HL-60 (cell line): ENCODE data around the gene NMNAT3.

Experiments used
- DNase-seq, 2 experiments: peaks; one replicate each; pipeline ENCODE4 v3.0.0-alpha.2; 2010 to 2020; ENCODE audit warnings: low read depth in 1 of 2, low spot score in 1 of 2
- H3K27ac ChIP-seq: fragments of 250-450 bp; sonication (Bioruptor Pico); replicated peaks from 2 replicates; pipeline ENCODE4 v1.5.1; 2020; ENCODE audit warnings: mild to moderate bottlenecking, moderate library complexity
- H3K27me3 ChIP-seq: fragments of 250-450 bp; sonication (Bioruptor Pico); 2 replicates; pipeline ENCODE4 v1.5.1; 2021; ENCODE audit warnings: mild to moderate bottlenecking, moderate library complexity; ENCODE audit not compliant: insufficient read depth, poor library complexity, severe bottlenecking
- H3K4me3 ChIP-seq: replicated peaks from 2 replicates; pipeline ENCODE4 v1.5.1; 2011; ENCODE audit warnings: mild to moderate bottlenecking, control low read depth, low read length; ENCODE audit not compliant: insufficient read depth
- CTCF ChIP-seq: IDR thresholded peaks from one replicate; pipeline ENCODE4 v1.5.1; 2011; ENCODE audit warnings: low read length, control low read depth, inconsistent platforms; ENCODE audit not compliant: insufficient read depth
- GABPA ChIP-seq: IDR thresholded peaks from 2 replicates; pipeline ENCODE4 v1.6.1; 2012; ENCODE audit warnings: low read depth
- POLR2AphosphoS5 ChIP-seq: IDR thresholded peaks from 2 replicates; pipeline ENCODE4 v1.6.1; 2012; ENCODE audit warnings: low read depth
- SPI1 ChIP-seq: IDR thresholded peaks from 2 replicates; pipeline ENCODE4 v1.6.1; 2012; ENCODE audit warnings: low read depth, mild to moderate bottlenecking, borderline replicate concordance
- TF ChIP-seq, protein P1 (sequence below): IDR thresholded peaks from 2 replicates; pipeline ENCODE4 v1.6.1; 2012; ENCODE audit warnings: low read depth; ENCODE audit not compliant: insufficient replicate concordance

The NMNAT3 gene

DNA sequence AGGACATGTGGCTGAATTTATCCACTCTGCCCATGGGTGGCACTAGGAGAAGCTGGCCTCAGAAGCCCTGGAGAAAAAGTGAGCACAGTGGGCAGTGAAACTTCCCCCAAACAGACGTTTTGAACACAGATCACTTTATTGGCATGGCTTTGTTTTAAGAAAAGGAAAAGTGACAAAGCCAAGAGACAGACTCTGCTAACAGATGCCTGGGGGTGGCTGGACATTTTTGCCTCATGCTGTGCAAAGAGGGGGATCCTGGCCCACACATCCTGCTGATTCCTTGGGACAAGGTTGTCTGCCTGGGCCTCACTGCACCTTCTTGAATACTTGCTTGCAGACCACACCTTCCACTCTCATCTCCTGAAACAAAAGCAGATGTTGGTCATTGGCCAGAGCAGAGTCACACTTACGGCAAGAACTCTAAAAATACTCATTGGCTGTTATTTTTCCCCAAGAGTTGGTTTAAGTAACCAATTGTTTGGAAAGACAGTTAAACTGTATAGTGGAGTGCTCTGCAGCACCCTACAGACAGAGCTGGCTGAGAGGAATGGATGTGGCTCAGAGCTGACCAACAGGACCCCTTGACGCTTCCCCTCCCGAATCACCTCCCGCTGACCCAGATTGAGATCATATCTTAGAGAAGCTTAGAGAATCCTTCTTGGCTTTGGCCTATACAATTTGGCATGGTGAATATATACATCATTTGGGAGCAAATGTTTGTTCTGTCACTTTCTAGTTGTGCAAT lies 160.3 kb downstream of the NMNAT3 start:
- DNase-seq: no peak
- no peak overlapping the region for H3K4me3 ChIP-seq
- no peak for TF ChIP-seq POLR2AphosphoS5
- no peaks in the 10 kb centered on the region for H3K27me3 ChIP-seq
- no peak overlapping the region for H3K27ac ChIP-seq

GRCh38 chr3:139514741-139515140 lies 163.0 kb downstream of the NMNAT3 start:
- no peak for DNase-seq
- Histone ChIP-seq H3K4me3 (no peak overlapping the region), H3K27me3 (no peaks in the 10 kb centered on the region), H3K27ac (no peak overlapping the region)
- TF ChIP-seq POLR2AphosphoS5 (no peak), CTCF (no peak), SPI1 (no peak), GABPA (no peak)
- TF ChIP-seq, protein P1, sequence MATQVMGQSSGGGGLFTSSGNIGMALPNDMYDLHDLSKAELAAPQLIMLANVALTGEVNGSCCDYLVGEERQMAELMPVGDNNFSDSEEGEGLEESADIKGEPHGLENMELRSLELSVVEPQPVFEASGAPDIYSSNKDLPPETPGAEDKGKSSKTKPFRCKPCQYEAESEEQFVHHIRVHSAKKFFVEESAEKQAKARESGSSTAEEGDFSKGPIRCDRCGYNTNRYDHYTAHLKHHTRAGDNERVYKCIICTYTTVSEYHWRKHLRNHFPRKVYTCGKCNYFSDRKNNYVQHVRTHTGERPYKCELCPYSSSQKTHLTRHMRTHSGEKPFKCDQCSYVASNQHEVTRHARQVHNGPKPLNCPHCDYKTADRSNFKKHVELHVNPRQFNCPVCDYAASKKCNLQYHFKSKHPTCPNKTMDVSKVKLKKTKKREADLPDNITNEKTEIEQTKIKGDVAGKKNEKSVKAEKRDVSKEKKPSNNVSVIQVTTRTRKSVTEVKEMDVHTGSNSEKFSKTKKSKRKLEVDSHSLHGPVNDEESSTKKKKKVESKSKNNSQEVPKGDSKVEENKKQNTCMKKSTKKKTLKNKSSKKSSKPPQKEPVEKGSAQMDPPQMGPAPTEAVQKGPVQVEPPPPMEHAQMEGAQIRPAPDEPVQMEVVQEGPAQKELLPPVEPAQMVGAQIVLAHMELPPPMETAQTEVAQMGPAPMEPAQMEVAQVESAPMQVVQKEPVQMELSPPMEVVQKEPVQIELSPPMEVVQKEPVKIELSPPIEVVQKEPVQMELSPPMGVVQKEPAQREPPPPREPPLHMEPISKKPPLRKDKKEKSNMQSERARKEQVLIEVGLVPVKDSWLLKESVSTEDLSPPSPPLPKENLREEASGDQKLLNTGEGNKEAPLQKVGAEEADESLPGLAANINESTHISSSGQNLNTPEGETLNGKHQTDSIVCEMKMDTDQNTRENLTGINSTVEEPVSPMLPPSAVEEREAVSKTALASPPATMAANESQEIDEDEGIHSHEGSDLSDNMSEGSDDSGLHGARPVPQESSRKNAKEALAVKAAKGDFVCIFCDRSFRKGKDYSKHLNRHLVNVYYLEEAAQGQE: no peak
